Activated naive CD8-positive, alpha-beta T cell treated with anti-CD3 and anti-CD28 coated beads, Interleukin-2, amount 50 U/mL, for 24 hours (primary cell): ENCODE data around the gene ARG2.

Experiments
- ATAC-seq: fragments of 150-1000 bp; cut with Tn5 transposase; one replicate; pipeline ENCODE4 v1.10.0; 2021
- DNase-seq: peaks from one replicate; pipeline ENCODE4 v3.0.0; 2021
- H3K27ac Mint-ChIP-seq: one replicate; pipeline ENCODE4 v1.8.0; 2021; ENCODE audit warnings: mild to moderate bottlenecking, mixed read lengths
- H3K27me3 Mint-ChIP-seq: one replicate; pipeline ENCODE4 v1.8.0; 2021; ENCODE audit warnings: mixed read lengths
- H3K36me3 Mint-ChIP-seq: one replicate; pipeline ENCODE4 v1.8.0; 2021; ENCODE audit warnings: low read depth, mixed read lengths
- H3K4me1 Mint-ChIP-seq: one replicate; pipeline ENCODE4 v1.8.0; 2021; ENCODE audit warnings: mixed read lengths
- H3K4me3 Mint-ChIP-seq: one replicate; pipeline ENCODE4 v1.8.0; 2021; ENCODE audit warnings: mild to moderate bottlenecking, moderate library complexity, mixed read lengths
- H3K9me3 Mint-ChIP-seq: one replicate; pipeline ENCODE4 v1.8.0; 2021; ENCODE audit warnings: mixed read lengths

The ARG2 gene

DNA sequence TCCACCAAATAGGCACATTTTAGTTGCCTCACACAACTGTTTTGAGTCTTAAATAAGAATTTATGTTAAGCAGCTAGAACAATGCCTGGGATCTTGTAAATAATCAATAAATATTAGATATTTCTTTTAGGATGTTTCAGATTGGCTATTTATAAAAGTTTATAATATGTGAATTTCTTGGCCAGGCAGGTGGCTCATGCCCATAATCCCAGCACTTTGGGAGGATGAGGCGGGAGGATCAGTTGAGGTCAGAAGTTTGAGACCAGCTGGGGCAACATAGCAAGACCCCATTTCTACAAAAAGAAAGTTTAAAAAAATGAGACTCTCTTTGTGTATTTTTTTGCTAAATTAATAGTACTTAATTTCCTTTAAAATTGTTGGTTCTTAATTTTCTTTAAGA lies 21.8 kb downstream of the ARG2 start:
- Mint-ChIP-seq H3K9me3 (no peaks in the 10 kb centered on the region), H3K4me1 (peaks cover 19% of the 10 kb centered on the region), H3K4me3 (no peak overlapping the region), H3K27me3 (no peaks in the 10 kb centered on the region), H3K36me3 (peaks cover 10% of the 10 kb centered on the region), H3K27ac (no peak overlapping the region)
- no peak for DNase-seq
- ATAC-seq, result no peak

- H3K4me3 Mint-ChIP-seq, result peak overlapping the region; percentile 40
- H3K36me3 Mint-ChIP-seq, result peaks cover 13% of the 10 kb centered on the region
- H3K4me1 Mint-ChIP-seq, result peaks cover 19% of the 10 kb centered on the region
- ATAC-seq, result peak; percentile 89
- peak overlapping the region; percentile 72 for H3K27ac Mint-ChIP-seq
- DNase-seq, result no peak
- no peaks in the 10 kb centered on the region for H3K9me3 Mint-ChIP-seq
- H3K27me3 Mint-ChIP-seq, result no peaks in the 10 kb centered on the region
These were observed 22.4 kb downstream of the ARG2 start for GRCh38 chr14:67641902-67642749.

DNA sequence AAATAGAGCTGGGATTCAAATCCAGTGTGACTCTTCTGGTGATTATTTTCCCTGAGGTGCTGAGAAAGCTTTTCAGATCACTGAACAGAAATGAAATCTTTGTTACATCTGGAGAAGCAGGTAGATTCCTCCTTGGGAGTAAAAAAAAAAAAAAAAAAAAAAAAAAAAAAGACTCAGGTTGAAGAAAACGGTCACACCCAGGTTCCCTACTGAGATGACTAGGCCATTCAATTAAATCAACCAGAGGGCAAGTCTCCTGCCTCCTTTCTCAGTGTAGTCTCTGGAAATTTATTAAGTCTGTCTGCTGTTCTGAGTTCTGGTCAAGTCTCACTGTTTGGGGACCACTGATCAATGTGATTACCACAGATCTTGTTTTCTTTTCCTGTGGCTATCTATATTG lies 24.0 kb downstream of the ARG2 start:
- H3K36me3 Mint-ChIP-seq, result peaks cover 13% of the 10 kb centered on the region
- ATAC-seq, result no peak

DNA sequence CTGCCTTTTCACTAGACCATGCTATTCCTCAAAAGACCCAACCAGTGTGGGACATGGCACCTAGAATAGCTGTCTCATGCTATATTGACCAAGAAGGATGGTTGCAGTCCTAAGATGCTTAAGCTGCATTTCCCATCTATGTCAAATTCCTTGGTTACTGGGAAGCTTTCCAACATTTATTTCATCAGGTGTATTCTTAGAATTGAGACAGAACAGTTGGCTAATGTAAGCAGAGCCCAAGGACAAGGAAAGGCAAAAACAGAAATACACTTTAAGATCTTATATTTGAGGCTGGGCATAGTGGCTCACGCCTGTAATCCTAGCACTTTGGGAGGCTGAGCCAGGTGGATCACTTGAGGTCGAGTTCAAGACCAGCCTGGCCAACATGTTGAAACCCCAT lies 24.7 kb downstream of the ARG2 start:
- ATAC-seq (no peak), DNase-seq (no peak)
- no peaks in the 10 kb centered on the region for H3K9me3 Mint-ChIP-seq
- no peaks in the 10 kb centered on the region for H3K27me3 Mint-ChIP-seq
- no peak overlapping the region for H3K4me3 Mint-ChIP-seq
- H3K4me1 Mint-ChIP-seq, result peaks cover 19% of the 10 kb centered on the region
- no peak overlapping the region for H3K27ac Mint-ChIP-seq
- peaks cover 18% of the 10 kb centered on the region for H3K36me3 Mint-ChIP-seq

More for the DNA sequence above, 24.0 kb downstream of the ARG2 start:
- Mint-ChIP-seq H3K4me3 (no peak overlapping the region), H3K9me3 (no peaks in the 10 kb centered on the region), H3K4me1 (peaks cover 19% of the 10 kb centered on the region), H3K27me3 (no peaks in the 10 kb centered on the region), H3K27ac (no peak overlapping the region)
- no peak for DNase-seq

GRCh38 chr14:67645414-67645813 lies 25.7 kb downstream of the ARG2 start:
- Mint-ChIP-seq H3K9me3 (no peaks in the 10 kb centered on the region), H3K36me3 (peaks cover 19% of the 10 kb centered on the region), H3K4me1 (peaks cover 19% of the 10 kb centered on the region), H3K4me3 (no peak overlapping the region), H3K27me3 (no peaks in the 10 kb centered on the region), H3K27ac (no peak overlapping the region)
- no peak for DNase-seq
- no peak for ATAC-seq

DNA sequence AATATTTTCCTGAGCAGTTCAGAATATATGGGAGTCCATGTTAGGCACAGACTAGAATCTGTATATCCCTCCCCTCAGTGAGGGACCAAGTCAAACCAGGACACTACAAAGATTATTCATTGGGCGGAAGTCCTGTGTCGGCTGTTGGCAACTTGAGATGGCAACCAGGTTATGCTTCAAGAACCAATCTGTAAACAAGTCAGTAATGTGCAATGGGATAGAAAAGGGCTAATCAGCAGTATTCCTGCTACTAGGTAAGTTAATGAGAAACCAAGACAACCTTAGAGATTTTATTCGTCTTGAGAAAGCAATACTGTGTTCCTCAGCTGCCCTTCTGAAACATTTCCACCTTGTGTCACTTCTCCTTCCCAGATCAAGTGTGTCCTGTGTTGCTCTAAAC lies 26.4 kb downstream of the ARG2 start:
- H3K4me1 Mint-ChIP-seq, result peaks cover 19% of the 10 kb centered on the region
- no peak overlapping the region for H3K27ac Mint-ChIP-seq
- no peaks in the 10 kb centered on the region for H3K27me3 Mint-ChIP-seq
- DNase-seq (no peak), ATAC-seq (no peak)
- H3K36me3 Mint-ChIP-seq, result peaks cover 19% of the 10 kb centered on the region
- H3K9me3 Mint-ChIP-seq, result no peaks in the 10 kb centered on the region
- H3K4me3 Mint-ChIP-seq, result no peak overlapping the region

- Mint-ChIP-seq H3K9me3 (no peaks in the 10 kb centered on the region), H3K4me1 (no peaks in the 10 kb centered on the region), H3K4me3 (no peak overlapping the region), H3K36me3 (peaks cover 25% of the 10 kb centered on the region), H3K27me3 (no peaks in the 10 kb centered on the region), H3K27ac (no peak overlapping the region)
- ATAC-seq, result no peak
- DNase-seq, result no peak
These were observed 30.4 kb downstream of the ARG2 start for GRCh38 chr14:67650151-67650550.

DNA sequence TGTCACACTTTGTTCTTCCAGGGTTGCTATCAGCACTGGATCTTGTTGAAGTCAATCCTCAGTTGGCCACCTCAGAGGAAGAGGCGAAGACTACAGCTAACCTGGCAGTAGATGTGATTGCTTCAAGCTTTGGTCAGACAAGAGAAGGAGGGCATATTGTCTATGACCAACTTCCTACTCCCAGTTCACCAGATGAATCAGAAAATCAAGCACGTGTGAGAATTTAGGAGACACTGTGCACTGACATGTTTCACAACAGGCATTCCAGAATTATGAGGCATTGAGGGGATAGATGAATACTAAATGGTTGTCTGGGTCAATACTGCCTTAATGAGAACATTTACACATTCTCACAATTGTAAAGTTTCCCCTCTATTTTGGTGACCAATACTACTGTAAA lies 31.0 kb downstream of the ARG2 start:
- no peaks in the 10 kb centered on the region for H3K9me3 Mint-ChIP-seq
- no peak overlapping the region for H3K27ac Mint-ChIP-seq
- ATAC-seq, result no peak
- DNase-seq, result no peak
- no peaks in the 10 kb centered on the region for H3K27me3 Mint-ChIP-seq
- no peak overlapping the region for H3K4me3 Mint-ChIP-seq
- peaks cover 27% of the 10 kb centered on the region for H3K36me3 Mint-ChIP-seq
- H3K4me1 Mint-ChIP-seq, result no peaks in the 10 kb centered on the region

DNA sequence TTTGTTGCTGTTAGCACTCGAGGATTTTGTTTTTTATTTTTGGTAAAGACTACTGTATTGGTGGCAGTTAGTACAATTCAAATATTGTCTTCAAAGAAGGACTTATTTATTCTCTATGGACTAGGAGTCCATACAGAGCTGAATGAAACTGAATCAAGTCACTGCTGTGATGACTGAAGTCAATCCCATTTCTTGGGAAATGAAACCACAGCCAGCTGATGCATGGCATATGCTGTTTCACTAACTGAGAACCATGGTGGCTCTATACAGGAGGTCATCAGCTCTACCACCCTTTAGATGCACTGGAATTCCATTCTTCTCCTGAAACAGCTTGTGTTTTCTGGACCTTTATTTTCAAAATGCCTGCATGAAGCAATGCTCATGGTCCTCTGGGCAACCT lies 32.5 kb downstream of the ARG2 start:
- ATAC-seq (no peak), DNase-seq (no peak)
- peaks cover 28% of the 10 kb centered on the region for H3K36me3 Mint-ChIP-seq
- H3K4me1 Mint-ChIP-seq, result no peaks in the 10 kb centered on the region
- H3K27me3 Mint-ChIP-seq, result no peaks in the 10 kb centered on the region
- H3K27ac Mint-ChIP-seq, result no peak overlapping the region
- no peaks in the 10 kb centered on the region for H3K9me3 Mint-ChIP-seq
- H3K4me3 Mint-ChIP-seq, result no peak overlapping the region

DNA sequence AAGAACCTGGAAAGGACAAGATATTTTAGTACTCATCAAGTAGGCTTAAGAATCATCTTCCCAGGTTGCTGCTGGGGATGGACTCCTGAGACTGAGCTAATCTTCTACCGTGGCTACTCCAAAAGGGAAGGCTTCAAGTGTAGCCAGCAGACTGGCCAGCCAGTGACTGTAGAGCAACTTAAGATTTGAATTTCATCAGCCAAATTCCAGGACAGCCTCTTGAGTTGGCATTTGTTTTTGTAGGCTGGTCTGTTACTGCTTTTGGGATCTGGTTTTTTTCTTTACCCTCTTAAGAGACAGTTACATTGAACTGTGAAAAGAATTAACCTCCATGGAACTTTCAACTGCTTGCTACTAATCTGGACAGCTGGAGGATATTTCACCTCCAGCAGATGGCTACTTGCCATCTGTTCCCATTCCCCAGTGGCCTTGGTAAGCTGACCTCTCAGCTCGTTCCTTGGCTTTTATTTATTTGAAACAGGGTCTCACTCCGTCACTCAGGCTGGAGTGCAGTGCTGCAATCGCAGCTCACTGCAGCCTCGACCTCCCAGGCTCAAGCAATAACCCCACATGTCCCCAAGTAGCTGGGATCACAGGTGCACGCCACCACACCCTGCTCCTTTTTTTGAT lies 34.0 kb downstream of the ARG2 start:
- H3K36me3 Mint-ChIP-seq, result peaks cover 37% of the 10 kb centered on the region
- no peaks in the 10 kb centered on the region for H3K4me1 Mint-ChIP-seq
- no peak overlapping the region for H3K27ac Mint-ChIP-seq
- no peaks in the 10 kb centered on the region for H3K9me3 Mint-ChIP-seq
- ATAC-seq, result no peak
- no peak for DNase-seq
- H3K27me3 Mint-ChIP-seq, result no peaks in the 10 kb centered on the region
- no peak overlapping the region for H3K4me3 Mint-ChIP-seq

DNA sequence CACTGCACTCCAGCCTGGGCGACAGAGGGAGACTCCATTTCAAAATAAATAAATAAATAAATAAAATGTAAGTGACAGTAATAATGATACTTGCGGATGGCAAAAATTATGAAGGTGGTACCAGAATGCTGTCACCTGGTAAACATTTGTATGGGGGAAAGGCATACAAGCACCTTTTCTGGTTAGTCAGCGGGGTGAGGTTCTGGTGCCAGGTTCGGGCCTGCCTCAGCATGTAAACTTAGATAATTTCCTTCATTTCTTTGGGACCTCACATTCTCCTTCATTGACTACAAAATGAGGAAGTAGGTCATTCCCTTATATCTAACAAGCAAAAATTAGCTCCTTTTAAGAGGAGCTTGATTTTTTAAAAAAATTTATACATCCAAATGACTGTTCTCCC lies 43.9 kb downstream of the ARG2 start:
- peaks cover 40% of the 10 kb centered on the region for H3K4me1 Mint-ChIP-seq
- H3K4me3 Mint-ChIP-seq, result no peak overlapping the region
- no peaks in the 10 kb centered on the region for H3K9me3 Mint-ChIP-seq
- ATAC-seq (no peak), DNase-seq (no peak)
- H3K36me3 Mint-ChIP-seq, result peaks cover 3% of the 10 kb centered on the region
- no peak overlapping the region for H3K27ac Mint-ChIP-seq
- no peaks in the 10 kb centered on the region for H3K27me3 Mint-ChIP-seq

DNA sequence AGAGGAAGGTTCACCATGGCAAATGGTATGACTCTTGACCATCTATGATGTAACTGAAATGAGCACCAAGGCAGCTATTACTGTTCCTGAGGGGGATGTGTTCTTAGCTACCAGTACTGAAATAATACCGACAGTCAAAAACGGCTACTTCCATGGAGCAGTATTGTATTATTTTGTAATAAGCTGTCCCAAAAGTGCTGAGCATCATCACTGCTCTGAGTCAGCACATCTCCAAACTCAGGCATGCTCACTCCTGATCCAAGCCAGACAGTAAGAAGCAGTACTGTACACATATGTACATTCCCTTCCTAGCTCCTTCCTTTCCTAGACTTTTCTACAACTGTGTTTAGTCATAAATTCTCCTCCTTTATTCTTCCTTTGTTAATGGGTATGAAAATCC lies 46.1 kb downstream of the ARG2 start:
- Mint-ChIP-seq H3K9me3 (no peaks in the 10 kb centered on the region), H3K4me1 (peaks cover 50% of the 10 kb centered on the region), H3K27me3 (no peaks in the 10 kb centered on the region), H3K4me3 (no peak overlapping the region), H3K36me3 (no peaks in the 10 kb centered on the region), H3K27ac (no peak overlapping the region)
- DNase-seq (no peak), ATAC-seq (no peak)

GRCh38 chr14:67666750-67667449 lies 47.2 kb downstream of the ARG2 start:
- Mint-ChIP-seq H3K9me3 (no peaks in the 10 kb centered on the region), H3K4me1 (peaks cover 56% of the 10 kb centered on the region), H3K36me3 (no peaks in the 10 kb centered on the region), H3K4me3 (no peak overlapping the region), H3K27me3 (no peaks in the 10 kb centered on the region), H3K27ac (peak overlapping the region; percentile 58)
- DNase-seq, result no peak
- ATAC-seq, result peak; percentile 77

GRCh38 chr14:67668559-67668958 lies 48.8 kb downstream of the ARG2 start:
- no peaks in the 10 kb centered on the region for H3K9me3 Mint-ChIP-seq
- ATAC-seq (peak; percentile 60), DNase-seq (no peak)
- H3K4me1 Mint-ChIP-seq, result peaks cover 62% of the 10 kb centered on the region
- H3K27me3 Mint-ChIP-seq, result no peaks in the 10 kb centered on the region
- peak overlapping the region; percentile 28 for H3K27ac Mint-ChIP-seq
- H3K36me3 Mint-ChIP-seq, result no peaks in the 10 kb centered on the region
- no peak overlapping the region for H3K4me3 Mint-ChIP-seq

GRCh38 chr14:67673451-67673850 lies 53.7 kb downstream of the ARG2 start:
- H3K9me3 Mint-ChIP-seq, result no peaks in the 10 kb centered on the region
- DNase-seq, result no peak
- peaks cover 16% of the 10 kb centered on the region for H3K36me3 Mint-ChIP-seq
- H3K4me3 Mint-ChIP-seq, result peak overlapping the region; percentile 91
- ATAC-seq, result no peak
- peaks cover 37% of the 10 kb centered on the region for H3K4me1 Mint-ChIP-seq
- peak overlapping the region; percentile 75 for H3K27ac Mint-ChIP-seq
- no peaks in the 10 kb centered on the region for H3K27me3 Mint-ChIP-seq
